ENCODE data around the gene UBAC2. TPM values are rescaled to one million over a fixed set of nuclear protein-coding genes. Genes with fewer than 3 reads are reported as not detected.

UBAC2 gene
- total RNA-seq, 1 experiment from 2014 or later: 41.0 TPM

DNA sequence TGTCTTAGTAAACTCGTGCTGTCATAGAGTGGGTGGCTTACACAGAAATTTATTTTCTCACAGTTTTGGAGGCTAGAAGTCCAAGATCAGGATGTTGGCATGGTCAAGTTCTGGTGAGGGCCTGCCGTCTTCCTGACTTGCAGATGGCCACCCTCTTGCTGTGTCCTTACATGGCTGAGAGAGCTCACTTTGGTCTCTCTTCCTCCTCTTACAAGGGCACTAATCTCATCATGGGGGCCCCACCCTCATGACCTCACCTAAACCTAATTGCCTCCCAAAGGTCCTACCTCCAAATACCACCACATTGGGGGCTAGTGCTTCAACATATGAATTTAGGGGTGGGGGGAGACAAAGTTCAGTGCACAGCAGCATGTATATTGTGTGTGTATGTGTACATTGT, 71.8 kb downstream of the UBAC2 start:
- Mint-ChIP-seq H3K27me3 (ENCODE audit: unreplicated experiment) (no peaks in the 10 kb centered on the region), H3K27ac (ENCODE audit: unreplicated experiment) (no peak overlapping the region), H3K9me3 (ENCODE audit: low read depth, unreplicated experiment) (no peaks in the 10 kb centered on the region), H3K4me3 (ENCODE audit: low read depth, unreplicated experiment) (no peak overlapping the region), H3K4me1 (ENCODE audit: low read depth, unreplicated experiment) (no peaks in the 10 kb centered on the region), H3K36me3 (ENCODE audit: insufficient read depth, unreplicated experiment) (peaks cover 5% of the 10 kb centered on the region)
- TF ChIP-seq, protein P1, sequence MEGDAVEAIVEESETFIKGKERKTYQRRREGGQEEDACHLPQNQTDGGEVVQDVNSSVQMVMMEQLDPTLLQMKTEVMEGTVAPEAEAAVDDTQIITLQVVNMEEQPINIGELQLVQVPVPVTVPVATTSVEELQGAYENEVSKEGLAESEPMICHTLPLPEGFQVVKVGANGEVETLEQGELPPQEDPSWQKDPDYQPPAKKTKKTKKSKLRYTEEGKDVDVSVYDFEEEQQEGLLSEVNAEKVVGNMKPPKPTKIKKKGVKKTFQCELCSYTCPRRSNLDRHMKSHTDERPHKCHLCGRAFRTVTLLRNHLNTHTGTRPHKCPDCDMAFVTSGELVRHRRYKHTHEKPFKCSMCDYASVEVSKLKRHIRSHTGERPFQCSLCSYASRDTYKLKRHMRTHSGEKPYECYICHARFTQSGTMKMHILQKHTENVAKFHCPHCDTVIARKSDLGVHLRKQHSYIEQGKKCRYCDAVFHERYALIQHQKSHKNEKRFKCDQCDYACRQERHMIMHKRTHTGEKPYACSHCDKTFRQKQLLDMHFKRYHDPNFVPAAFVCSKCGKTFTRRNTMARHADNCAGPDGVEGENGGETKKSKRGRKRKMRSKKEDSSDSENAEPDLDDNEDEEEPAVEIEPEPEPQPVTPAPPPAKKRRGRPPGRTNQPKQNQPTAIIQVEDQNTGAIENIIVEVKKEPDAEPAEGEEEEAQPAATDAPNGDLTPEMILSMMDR (IDR thresholded peaks at IDR 0.05; ENCODE audit: unreplicated experiment): no peak
- CTCF ChIA-PET: interaction anchor here (0.5 kb wide), 1 partner anchor 318 kb away, joined by 4 read pairs; no protein-coding TSS in a partner anchor
- intact Hi-C loops (cut with micrococcal nuclease; ENCODE audit: unreplicated experiment): no loop called here
- BruUV-seq (replicated peaks): no TSS peak
- no peak for DNase-seq

DNA sequence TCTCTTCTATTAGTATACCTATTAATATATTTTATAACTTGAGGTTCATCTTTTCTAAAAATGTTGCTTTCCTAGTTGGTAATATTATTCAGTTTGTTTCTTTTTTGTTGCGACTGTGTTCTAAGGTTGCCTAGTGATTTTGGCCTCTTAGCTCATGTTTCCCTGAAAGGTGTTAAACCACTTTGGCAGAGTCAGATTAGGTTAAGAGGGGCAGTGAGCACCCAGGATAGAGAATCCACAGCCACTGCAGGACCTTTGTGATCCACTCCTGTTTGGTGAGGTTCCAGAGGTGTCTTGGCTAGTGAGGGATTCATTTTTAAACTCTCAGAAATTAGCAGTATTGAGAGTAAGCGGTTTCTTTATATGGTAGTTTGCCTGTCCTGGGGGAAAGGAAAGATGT, 72.5 kb downstream of the UBAC2 start:
- no peaks in the 10 kb centered on the region for H3K27me3 Mint-ChIP-seq (ENCODE audit: unreplicated experiment)
- no TSS peak for BruUV-seq (replicated peaks)
- H3K9me3 Mint-ChIP-seq (ENCODE audit: low read depth, unreplicated experiment): no peaks in the 10 kb centered on the region
- DNase-seq: no peak
- intact Hi-C loops (cut with micrococcal nuclease; ENCODE audit: unreplicated experiment): no loop called here
- TF ChIP-seq, protein P1 (IDR thresholded peaks at IDR 0.05; ENCODE audit: unreplicated experiment): no peak
- CTCF ChIA-PET: no interaction called here
- no peak overlapping the region for H3K27ac Mint-ChIP-seq (ENCODE audit: unreplicated experiment)
- H3K4me1 Mint-ChIP-seq (ENCODE audit: low read depth, unreplicated experiment): no peaks in the 10 kb centered on the region
- H3K36me3 Mint-ChIP-seq (ENCODE audit: insufficient read depth, unreplicated experiment): peaks cover 5% of the 10 kb centered on the region
- no peak overlapping the region for H3K4me3 Mint-ChIP-seq (ENCODE audit: low read depth, unreplicated experiment)

DNA sequence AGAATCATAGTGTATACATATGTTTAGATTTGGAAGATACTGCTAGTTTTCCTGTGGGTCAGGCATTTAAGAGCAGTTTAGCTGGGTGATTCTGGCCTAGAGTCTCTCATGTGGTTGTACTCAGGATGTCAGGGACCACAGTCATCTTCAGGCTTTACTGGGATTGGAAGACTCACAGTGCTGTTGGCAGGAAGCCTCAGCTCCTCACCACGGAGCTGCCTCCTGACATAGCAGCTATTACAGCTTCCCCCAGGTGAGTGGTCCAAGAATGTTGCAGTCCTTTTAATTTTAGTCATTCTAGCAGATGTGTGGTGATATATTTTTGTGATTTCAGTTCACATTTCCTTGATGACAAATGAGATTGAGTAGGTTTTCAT, 74.4 kb downstream of the UBAC2 start:
- no peaks in the 10 kb centered on the region for H3K27me3 Mint-ChIP-seq (ENCODE audit: unreplicated experiment)
- intact Hi-C loops (cut with micrococcal nuclease; ENCODE audit: unreplicated experiment): no loop called here
- H3K4me1 Mint-ChIP-seq (ENCODE audit: low read depth, unreplicated experiment): peaks cover 8% of the 10 kb centered on the region
- TF ChIP-seq, protein P1 (IDR thresholded peaks at IDR 0.05; ENCODE audit: unreplicated experiment): no peak
- H3K9me3 Mint-ChIP-seq (ENCODE audit: low read depth, unreplicated experiment): no peaks in the 10 kb centered on the region
- BruUV-seq (replicated peaks): no TSS peak
- H3K36me3 Mint-ChIP-seq (ENCODE audit: insufficient read depth, unreplicated experiment): peaks cover 5% of the 10 kb centered on the region
- DNase-seq: no peak
- H3K4me3 Mint-ChIP-seq (ENCODE audit: low read depth, unreplicated experiment): no peak overlapping the region
- no peak overlapping the region for H3K27ac Mint-ChIP-seq (ENCODE audit: unreplicated experiment)
- CTCF ChIA-PET: no interaction called here

DNA sequence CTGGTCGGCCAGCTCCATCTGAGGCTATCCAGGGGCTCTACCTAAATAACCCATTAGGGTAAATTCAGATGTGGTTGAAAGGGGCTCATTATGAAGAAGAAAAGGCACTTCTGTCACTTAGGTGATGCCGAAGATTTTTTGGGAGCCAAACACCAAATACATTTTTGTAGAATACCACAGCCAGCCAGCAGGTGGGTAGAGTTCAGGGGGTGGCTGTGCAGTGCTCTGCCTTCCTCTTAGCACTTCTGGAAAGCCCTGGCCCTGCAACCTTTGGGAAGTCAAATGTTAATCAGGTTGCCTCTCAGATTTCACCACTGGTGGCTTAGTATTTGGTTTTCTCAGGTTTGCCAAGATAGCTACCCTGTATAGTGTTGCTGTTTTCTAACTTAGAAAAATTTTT, 76.1 kb downstream of the UBAC2 start:
- CTCF ChIA-PET: no interaction called here
- Mint-ChIP-seq H3K4me1 (ENCODE audit: low read depth, unreplicated experiment) (peaks cover 12% of the 10 kb centered on the region), H3K36me3 (ENCODE audit: insufficient read depth, unreplicated experiment) (peaks cover 5% of the 10 kb centered on the region)

More for the DNA sequence above, 76.1 kb downstream of the UBAC2 start:
- no peak for DNase-seq
- intact Hi-C loops (cut with micrococcal nuclease; ENCODE audit: unreplicated experiment): no loop called here
- no peaks in the 10 kb centered on the region for H3K27me3 Mint-ChIP-seq (ENCODE audit: unreplicated experiment)
- no peaks in the 10 kb centered on the region for H3K9me3 Mint-ChIP-seq (ENCODE audit: low read depth, unreplicated experiment)
- TF ChIP-seq, protein P1 (IDR thresholded peaks at IDR 0.05; ENCODE audit: unreplicated experiment): no peak
- H3K4me3 Mint-ChIP-seq (ENCODE audit: low read depth, unreplicated experiment): no peak overlapping the region
- no TSS peak for BruUV-seq (replicated peaks)
- H3K27ac Mint-ChIP-seq (ENCODE audit: unreplicated experiment): no peak overlapping the region
